Prostate gland (tissue), 2 donors: ENCODE measurements around the gene CLCN2. TPM values are rescaled to one million over a fixed set of nuclear protein-coding genes. Genes with fewer than 3 reads are reported as not detected.
A peak's percentile ranks its signal among the peaks of the same experiment; 100 is the strongest.

Experiments
- DNase-seq: peaks from one replicate; pipeline ENCODE4 v3.0.0-alpha.2; 2019; ENCODE audit warnings: low spot score
- H3K27ac ChIP-seq, 2 donors: fragments of 200-600 bp; sonication (generic); 2 replicates each; pipeline ENCODE4 v1.5.1; 2017 to 2019
- H3K27me3 ChIP-seq: fragments of 200-600 bp; sonication (generic); replicated peaks from 2 replicates; pipeline ENCODE4 v1.5.1; 2019; ENCODE audit not compliant: insufficient read depth
- H3K36me3 ChIP-seq, 2 donors: fragments of 200-600 bp; sonication (generic); 1 replicate in 1 of 2; 2 replicates in 1 of 2; pipeline versions ENCODE4 v1.5.1 to v1.8.1; 2017 to 2019
- H3K4me1 ChIP-seq: fragments of 200-600 bp; sonication (generic); replicated peaks from 2 replicates; pipeline ENCODE4 v1.5.1; 2019
- H3K4me3 ChIP-seq, 2 donors: fragments of 200-600 bp; sonication (generic); 2 replicates each; pipeline ENCODE4 v1.5.1; 2017 to 2019
- H3K9me3 ChIP-seq: fragments of 200-600 bp; sonication (generic); 2 replicates; pipeline ENCODE4 v1.5.1; 2017
- CTCF ChIP-seq, 4 experiments: fragments of 200-600 bp in 2 of 4; fragments of 450-650 bp in 2 of 4; sonication (generic) in 2 of 4; IDR thresholded peaks; 1 replicate in 3 of 4; 2 replicates in 1 of 4; pipeline ENCODE4 v1.5.1; 2016 to 2019; ENCODE audit warnings: antibody characterized with exemption in 4 of 4, mild to moderate bottlenecking in 2 of 4, moderate library complexity in 2 of 4
- POLR2A ChIP-seq: fragments of 450-650 bp; IDR thresholded peaks from one replicate; pipeline ENCODE4 v1.6.1; 2016; ENCODE audit warnings: antibody characterized with exemption, mild to moderate bottlenecking
- POLR2AphosphoS5 ChIP-seq: sonication (generic); formaldehyde crosslinking; IDR thresholded peaks from one replicate; pipeline ENCODE4 v1.6.1; 2017; ENCODE audit warnings: antibody characterized with exemption
- WGBS: methylation state at CpG from one replicate; pipeline ENCODE4 v1.1.5; 2018; 5-methylcytosine and 5-hydroxymethylcytosine counted together
- intact Hi-C: fragments of 100-400 bp; cut with DNase I; formaldehyde crosslinking; loops from one replicate; pipeline ENCODE4 v1.14.2; 2022
- total RNA-seq, 2 donors: library from RNA; depleted of rRNA; stranded (reverse); fragments of >200 nt; gene quantifications; one replicate each; pipeline ENCODE4 v1.1.0, GENCODE V29; 2016

CLCN2 gene
- total RNA-seq, 2 donors from 2014 or later, result 4.9 to 47.5 TPM

DNA sequence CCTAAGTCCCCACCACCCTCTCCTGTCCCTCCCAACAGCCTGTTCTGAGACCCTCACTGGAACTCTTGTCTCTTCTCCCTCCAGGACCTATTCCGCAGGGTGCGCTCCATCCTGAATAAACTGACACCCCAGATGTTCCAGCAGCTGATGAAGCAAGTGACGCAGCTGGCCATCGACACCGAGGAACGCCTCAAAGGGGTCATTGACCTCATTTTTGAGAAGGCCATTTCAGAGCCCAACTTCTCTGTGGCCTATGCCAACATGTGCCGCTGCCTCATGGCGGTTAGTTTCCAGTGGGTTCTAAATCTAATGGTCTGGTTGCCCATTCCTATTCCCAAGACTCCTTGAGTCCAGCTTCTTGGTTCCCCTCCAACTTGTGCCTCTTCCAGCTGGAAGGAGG is 37.7 kb downstream of the CLCN2 start:
- no peaks in the 10 kb centered on the region for H3K9me3 ChIP-seq
- TF ChIP-seq CTCF (IDR thresholded peaks at IDR 0.05), result no peak
- TF ChIP-seq POLR2A, result no peak
- no peak for TF ChIP-seq POLR2AphosphoS5
- H3K4me3 ChIP-seq, result no peak overlapping the region
- intact Hi-C loops, result no loop called here
- peaks cover 72 to 75% of the 10 kb centered on the region in 2 donors for H3K36me3 ChIP-seq
- DNase-seq, result no peak
- H3K27ac ChIP-seq, result no peak overlapping the region
- WGBS, result 93% methylated on average over 8 of the region's 8 CpGs
- H3K4me1 ChIP-seq, result peaks cover 15% of the 10 kb centered on the region
- H3K27me3 ChIP-seq, result no peaks in the 10 kb centered on the region

- peaks cover 16% of the 10 kb centered on the region for H3K4me1 ChIP-seq
- no peak for TF ChIP-seq CTCF (IDR thresholded peaks at IDR 0.05)
- TF ChIP-seq POLR2AphosphoS5, result no peak
- TF ChIP-seq POLR2A, result no peak
- H3K4me3 ChIP-seq, result no peak overlapping the region
- H3K36me3 ChIP-seq, result peaks cover 66 to 71% of the 10 kb centered on the region in 2 donors
- 89% methylated on average over 19 of the region's 20 CpGs for WGBS
- H3K27me3 ChIP-seq, result no peaks in the 10 kb centered on the region
- H3K9me3 ChIP-seq, result no peaks in the 10 kb centered on the region
- H3K27ac ChIP-seq, result no peak overlapping the region
- no peak for DNase-seq
- intact Hi-C loops, result no loop called here
Measured at GRCh38 chr3:184322731-184323487, 38.5 kb downstream of the CLCN2 start.

DNA sequence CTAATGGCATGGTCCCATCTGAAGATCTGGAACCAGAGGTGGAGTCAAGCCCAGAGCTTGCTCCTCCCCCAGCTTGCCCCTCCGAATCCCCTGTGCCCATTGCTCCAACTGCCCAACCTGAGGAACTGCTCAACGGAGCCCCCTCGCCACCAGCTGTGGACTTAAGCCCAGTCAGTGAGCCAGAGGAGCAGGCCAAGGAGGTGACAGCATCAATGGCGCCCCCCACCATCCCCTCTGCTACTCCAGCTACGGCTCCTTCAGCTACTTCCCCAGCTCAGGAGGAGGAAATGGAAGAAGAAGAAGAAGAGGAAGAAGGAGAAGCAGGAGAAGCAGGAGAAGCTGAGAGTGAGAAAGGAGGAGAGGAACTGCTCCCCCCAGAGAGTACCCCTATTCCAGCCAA is 39.7 kb downstream of the CLCN2 start:
- Histone ChIP-seq H3K27ac (no peak overlapping the region), H3K4me3 (no peak overlapping the region), H3K9me3 (no peaks in the 10 kb centered on the region), H3K36me3 (peaks cover 54 to 58% of the 10 kb centered on the region in 2 donors), H3K4me1 (peaks cover 19% of the 10 kb centered on the region), H3K27me3 (no peaks in the 10 kb centered on the region)
- intact Hi-C loops, result no loop called here
- 74% methylated on average over 5 of the region's 5 CpGs for WGBS
- DNase-seq, result no peak
- TF ChIP-seq POLR2AphosphoS5, result no peak
- no peak for TF ChIP-seq POLR2A
- TF ChIP-seq CTCF (IDR thresholded peaks at IDR 0.05), result no peak

DNA sequence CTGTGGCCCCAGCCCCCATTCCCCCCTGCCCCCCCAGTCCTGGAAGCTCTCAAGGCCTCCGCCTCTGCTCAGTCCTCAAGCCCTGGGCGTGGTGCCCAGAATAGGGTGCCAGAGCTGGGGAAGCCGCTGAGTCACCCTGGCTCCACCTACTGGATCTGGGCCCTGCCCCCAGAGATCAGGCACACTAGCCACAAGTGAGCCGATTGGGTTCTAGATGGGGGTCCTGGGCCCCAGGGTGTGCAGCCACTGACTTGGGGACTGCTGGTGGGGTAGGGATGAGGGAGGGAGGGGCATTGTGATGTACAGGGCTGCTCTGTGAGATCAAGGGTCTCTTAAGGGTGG is 41.3 kb downstream of the CLCN2 start:
- peak overlapping the region; percentile 92 to 93 for H3K27ac ChIP-seq
- peak; percentile 98 for DNase-seq
- no peaks in the 10 kb centered on the region for H3K27me3 ChIP-seq
- 0% methylated on average over 2 of the region's 4 CpGs for WGBS
- peaks cover 25% of the 10 kb centered on the region for H3K4me1 ChIP-seq
- no peaks in the 10 kb centered on the region for H3K9me3 ChIP-seq
- H3K4me3 ChIP-seq, result peak overlapping the region in 1 of 2 donors; percentile 31
- peaks cover 38 to 42% of the 10 kb centered on the region in 2 donors for H3K36me3 ChIP-seq
- TF ChIP-seq POLR2AphosphoS5 (peak; percentile 88), CTCF (IDR thresholded peaks at IDR 0.05) (peak in 2 of 4 experiments; percentile 17 to 19), POLR2A (no peak)
- intact Hi-C loops, result no loop called here

DNA sequence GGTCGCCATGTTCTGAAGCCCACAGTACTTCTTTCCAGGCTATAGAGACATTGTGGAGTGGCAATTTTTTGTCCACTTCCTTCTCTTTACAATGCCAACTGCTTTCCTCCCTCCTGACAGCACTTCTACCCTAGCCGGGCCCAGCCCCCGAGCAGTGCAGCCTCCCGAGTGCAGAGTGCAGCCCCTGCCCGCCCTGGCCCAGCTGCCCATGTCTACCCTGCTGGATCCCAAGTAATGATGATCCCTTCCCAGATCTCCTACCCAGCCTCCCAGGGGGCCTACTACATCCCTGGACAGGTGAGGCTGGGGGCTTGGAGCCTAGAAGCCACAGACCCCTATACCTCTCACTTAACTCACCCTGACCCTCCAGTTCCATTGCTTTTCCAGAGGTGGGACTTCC is 44.2 kb downstream of the CLCN2 start:
- intact Hi-C loops, result loop anchor here (5.0 kb wide), 1 partner anchor 45 kb away; the partner anchor contains the start of genes CLCN2 and POLR2H
- WGBS, result 65% methylated on average over 5 of the region's 5 CpGs
- H3K9me3 ChIP-seq, result no peaks in the 10 kb centered on the region
- no peak for TF ChIP-seq CTCF (IDR thresholded peaks at IDR 0.05)
- no peak for TF ChIP-seq POLR2A
- no peak for TF ChIP-seq POLR2AphosphoS5
- DNase-seq, result no peak
- H3K4me3 ChIP-seq, result no peak overlapping the region
- peaks cover 25% of the 10 kb centered on the region for H3K4me1 ChIP-seq
- H3K27ac ChIP-seq, result peak overlapping the region; percentile 7 to 93
- H3K36me3 ChIP-seq, result peaks cover 12 to 16% of the 10 kb centered on the region in 2 donors
- H3K27me3 ChIP-seq, result no peaks in the 10 kb centered on the region
